ENCODE measurements around the gene PHLPP1.

PHLPP1 gene

GRCh38 chr18:62848946-62849345 lies 133.6 kb downstream of the PHLPP1 start:
- Histone ChIP-seq H3K36me3 (ENCODE audit: control insufficient read depth, insufficient read depth, low read length) (no peaks in the 10 kb centered on the region), H3K27me3 (ENCODE audit: control insufficient read depth, insufficient read depth, low read length) (no peaks in the 10 kb centered on the region)

DNA sequence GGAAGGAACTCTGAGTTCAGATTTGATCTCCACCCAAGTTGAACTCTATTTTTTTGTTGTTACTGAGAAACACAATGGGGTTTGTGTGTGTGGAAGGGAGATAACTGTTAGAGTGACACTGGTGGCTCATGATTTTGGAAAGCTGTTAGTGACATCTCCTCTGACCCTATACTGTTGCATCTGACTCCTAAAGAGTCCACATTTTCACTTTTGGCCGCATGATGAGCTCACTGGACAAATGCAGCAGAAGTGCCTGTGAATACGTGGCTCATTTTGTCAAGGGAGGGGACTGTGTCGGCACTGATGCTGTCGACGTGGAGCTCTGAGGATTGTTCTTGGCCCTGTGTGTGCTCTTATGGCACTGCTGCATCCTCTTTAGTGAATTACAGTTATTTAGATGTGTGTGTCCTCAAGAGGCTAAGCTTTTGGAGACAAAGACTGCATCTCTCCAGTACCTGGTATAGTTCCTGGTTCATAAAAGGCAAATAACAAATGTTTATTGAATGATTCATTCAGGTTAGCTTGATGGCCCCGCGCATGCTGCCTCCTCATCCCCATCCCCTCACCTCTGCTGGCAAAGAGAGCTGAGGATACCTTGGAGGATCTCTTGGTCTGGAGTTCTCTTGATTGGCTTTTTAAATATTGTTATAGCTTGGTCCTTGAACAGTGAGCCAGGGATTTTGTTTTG lies 135.4 kb downstream of the PHLPP1 start:
- Histone ChIP-seq H3K27me3 (ENCODE audit: control insufficient read depth, insufficient read depth, low read length) (no peaks in the 10 kb centered on the region), H3K9ac (ENCODE audit: low read length) (no peak overlapping the region), H3K4me3 (ENCODE audit: low read depth, low read length) (no peak overlapping the region), H3K27ac (ENCODE audit: low read depth, low read length) (no peak overlapping the region), H3K9me3 (ENCODE audit: control insufficient read depth, insufficient read depth, low read depth, low read length) (no peaks in the 10 kb centered on the region), H3K36me3 (ENCODE audit: control insufficient read depth, insufficient read depth, low read length) (no peaks in the 10 kb centered on the region), H3K4me1 (ENCODE audit: control insufficient read depth, insufficient read depth, low read length) (no peaks in the 10 kb centered on the region)

More at GRCh38 chr18:62848946-62849345, 133.6 kb downstream of the PHLPP1 start:
- no peak overlapping the region for H3K27ac ChIP-seq (ENCODE audit: low read depth, low read length)
- no peak overlapping the region for H3K9ac ChIP-seq (ENCODE audit: low read length)
- H3K4me3 ChIP-seq (ENCODE audit: low read depth, low read length) = no peak overlapping the region
- peaks cover 9% of the 10 kb centered on the region; the same call in 1 of the 2 replicates for H3K4me1 ChIP-seq (ENCODE audit: control insufficient read depth, insufficient read depth, low read length)
- H3K9me3 ChIP-seq (ENCODE audit: control insufficient read depth, insufficient read depth, low read depth, low read length) = no peaks in the 10 kb centered on the region

DNA sequence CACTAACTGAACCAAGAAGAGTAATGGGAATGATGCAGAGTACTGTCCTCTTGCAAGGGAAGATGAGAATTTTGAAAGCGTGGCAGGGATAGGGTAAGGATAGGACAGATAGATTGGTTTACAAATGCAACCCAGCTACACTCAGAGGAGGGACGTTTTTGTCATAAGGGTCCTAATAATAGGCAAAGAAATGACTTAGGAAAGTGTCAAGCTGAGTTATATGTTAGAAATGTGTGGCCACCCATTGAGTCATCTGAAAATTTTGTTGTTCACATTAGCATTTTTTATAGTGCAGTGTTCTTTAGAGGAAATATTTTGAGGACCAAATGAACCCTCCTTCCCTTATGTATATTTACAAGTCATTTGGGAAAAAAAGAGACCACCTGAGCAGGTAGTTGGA lies 137.5 kb downstream of the PHLPP1 start:
- Histone ChIP-seq H3K27me3 (ENCODE audit: control insufficient read depth, insufficient read depth, low read length) (no peaks in the 10 kb centered on the region), H3K4me3 (ENCODE audit: low read depth, low read length) (no peak overlapping the region), H3K9me3 (ENCODE audit: control insufficient read depth, insufficient read depth, low read depth, low read length) (no peaks in the 10 kb centered on the region), H3K4me1 (ENCODE audit: control insufficient read depth, insufficient read depth, low read length) (peaks cover 7% of the 10 kb centered on the region; the same call in 1 of the 2 replicates), H3K9ac (ENCODE audit: low read length) (no peak overlapping the region), H3K27ac (ENCODE audit: low read depth, low read length) (no peak overlapping the region), H3K36me3 (ENCODE audit: control insufficient read depth, insufficient read depth, low read length) (no peaks in the 10 kb centered on the region)

- Histone ChIP-seq H3K27me3 (ENCODE audit: control insufficient read depth, insufficient read depth, low read length) (no peaks in the 10 kb centered on the region), H3K4me3 (ENCODE audit: low read depth, low read length) (no peak overlapping the region), H3K4me1 (ENCODE audit: control insufficient read depth, insufficient read depth, low read length) (peaks cover 7% of the 10 kb centered on the region; the same call in 1 of the 2 replicates), H3K36me3 (ENCODE audit: control insufficient read depth, insufficient read depth, low read length) (peaks cover 8% of the 10 kb centered on the region; the same call in 1 of the 2 replicates), H3K27ac (ENCODE audit: low read depth, low read length) (no peak overlapping the region), H3K9me3 (ENCODE audit: control insufficient read depth, insufficient read depth, low read depth, low read length) (no peaks in the 10 kb centered on the region), H3K9ac (ENCODE audit: low read length) (no peak overlapping the region)
These were observed 141.0 kb downstream of the PHLPP1 start for GRCh38 chr18:62856294-62856693.

GRCh38 chr18:62857263-62857976 lies 142.1 kb downstream of the PHLPP1 start:
- H3K4me1 ChIP-seq (ENCODE audit: control insufficient read depth, insufficient read depth, low read length) = peaks cover 7% of the 10 kb centered on the region; the same call in 1 of the 2 replicates
- H3K27me3 ChIP-seq (ENCODE audit: control insufficient read depth, insufficient read depth, low read length) = no peaks in the 10 kb centered on the region
- peaks cover 9% of the 10 kb centered on the region; the same call in 1 of the 2 replicates for H3K36me3 ChIP-seq (ENCODE audit: control insufficient read depth, insufficient read depth, low read length)

DNA sequence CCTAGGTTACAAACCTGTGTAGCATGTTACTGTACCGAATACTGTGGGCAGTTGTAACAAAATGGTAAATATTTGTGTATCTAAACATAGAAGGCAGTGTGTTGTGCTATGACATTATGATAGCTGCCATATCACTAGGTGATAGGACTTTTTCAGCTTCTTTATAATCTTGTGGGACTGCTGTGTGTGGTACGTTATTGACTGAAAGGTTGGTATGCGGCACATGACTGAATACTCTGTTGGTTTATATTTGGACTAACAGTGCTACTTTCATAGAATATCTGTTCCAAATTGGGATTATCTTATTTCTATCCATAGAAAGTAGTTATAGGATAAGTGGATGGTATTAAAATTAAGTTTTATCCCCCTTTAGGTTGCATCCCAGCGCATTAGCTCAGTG lies 144.7 kb downstream of the PHLPP1 start:
- H3K27ac ChIP-seq (ENCODE audit: low read depth, low read length) = no peak overlapping the region
- H3K9me3 ChIP-seq (ENCODE audit: control insufficient read depth, insufficient read depth, low read depth, low read length) = no peaks in the 10 kb centered on the region
- no peak overlapping the region for H3K4me3 ChIP-seq (ENCODE audit: low read depth, low read length)
- H3K9ac ChIP-seq (ENCODE audit: low read length) = no peak overlapping the region
- peaks cover 7% of the 10 kb centered on the region; the same call in 1 of the 2 replicates for H3K4me1 ChIP-seq (ENCODE audit: control insufficient read depth, insufficient read depth, low read length)
- H3K36me3 ChIP-seq (ENCODE audit: control insufficient read depth, insufficient read depth, low read length) = peaks cover 14% of the 10 kb centered on the region; the same call in 1 of the 2 replicates
- no peaks in the 10 kb centered on the region for H3K27me3 ChIP-seq (ENCODE audit: control insufficient read depth, insufficient read depth, low read length)

More at GRCh38 chr18:62857263-62857976, 142.1 kb downstream of the PHLPP1 start:
- no peak overlapping the region for H3K4me3 ChIP-seq (ENCODE audit: low read depth, low read length)
- H3K9ac ChIP-seq (ENCODE audit: low read length) = no peak overlapping the region
- H3K27ac ChIP-seq (ENCODE audit: low read depth, low read length) = no peak overlapping the region
- H3K9me3 ChIP-seq (ENCODE audit: control insufficient read depth, insufficient read depth, low read depth, low read length) = no peaks in the 10 kb centered on the region

DNA sequence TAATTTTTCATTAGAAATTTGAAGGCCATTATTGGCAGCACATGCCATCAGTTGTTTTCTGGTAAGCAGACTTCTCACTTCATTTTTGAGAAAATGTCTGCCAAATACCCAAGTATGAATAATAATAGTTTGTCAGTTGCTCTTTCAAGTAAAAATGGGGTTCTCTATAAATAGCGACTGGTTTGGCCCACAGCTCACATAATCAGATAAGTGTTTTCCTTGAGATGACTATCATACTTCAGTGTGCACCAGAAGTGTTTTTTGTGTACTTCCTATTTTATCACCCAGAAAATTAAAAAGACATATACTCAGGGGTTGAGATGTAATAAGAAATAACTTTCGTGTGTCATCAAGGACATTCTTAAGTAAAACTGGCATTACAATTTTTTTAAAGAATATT lies 147.1 kb downstream of the PHLPP1 start:
- Histone ChIP-seq H3K27ac (ENCODE audit: low read depth, low read length) (no peak overlapping the region), H3K4me1 (ENCODE audit: control insufficient read depth, insufficient read depth, low read length) (peaks cover 1% of the 10 kb centered on the region; the same call in 1 of the 2 replicates), H3K4me3 (ENCODE audit: low read depth, low read length) (no peak overlapping the region), H3K9me3 (ENCODE audit: control insufficient read depth, insufficient read depth, low read depth, low read length) (no peaks in the 10 kb centered on the region), H3K27me3 (ENCODE audit: control insufficient read depth, insufficient read depth, low read length) (no peaks in the 10 kb centered on the region), H3K9ac (ENCODE audit: low read length) (no peak overlapping the region), H3K36me3 (ENCODE audit: control insufficient read depth, insufficient read depth, low read length) (peaks cover 14% of the 10 kb centered on the region; the same call in 1 of the 2 replicates)

GRCh38 chr18:62863579-62864001 lies 148.2 kb downstream of the PHLPP1 start:
- no peak overlapping the region for H3K9ac ChIP-seq (ENCODE audit: low read length)

GRCh38 chr18:62865498-62865897 lies 150.2 kb downstream of the PHLPP1 start:
- Histone ChIP-seq H3K36me3 (ENCODE audit: control insufficient read depth, insufficient read depth, low read length) (peaks cover 10% of the 10 kb centered on the region; the same call in 1 of the 2 replicates), H3K27ac (ENCODE audit: low read depth, low read length) (no peak overlapping the region), H3K4me3 (ENCODE audit: low read depth, low read length) (no peak overlapping the region), H3K9ac (ENCODE audit: low read length) (no peak overlapping the region), H3K27me3 (ENCODE audit: control insufficient read depth, insufficient read depth, low read length) (no peaks in the 10 kb centered on the region), H3K9me3 (ENCODE audit: control insufficient read depth, insufficient read depth, low read depth, low read length) (no peaks in the 10 kb centered on the region), H3K4me1 (ENCODE audit: control insufficient read depth, insufficient read depth, low read length) (no peaks in the 10 kb centered on the region)

More at GRCh38 chr18:62863579-62864001, 148.2 kb downstream of the PHLPP1 start:
- Histone ChIP-seq H3K4me1 (ENCODE audit: control insufficient read depth, insufficient read depth, low read length) (no peaks in the 10 kb centered on the region), H3K36me3 (ENCODE audit: control insufficient read depth, insufficient read depth, low read length) (peaks cover 14% of the 10 kb centered on the region; the same call in 1 of the 2 replicates), H3K9me3 (ENCODE audit: control insufficient read depth, insufficient read depth, low read depth, low read length) (no peaks in the 10 kb centered on the region), H3K27me3 (ENCODE audit: control insufficient read depth, insufficient read depth, low read length) (no peaks in the 10 kb centered on the region), H3K27ac (ENCODE audit: low read depth, low read length) (no peak overlapping the region), H3K4me3 (ENCODE audit: low read depth, low read length) (no peak overlapping the region)

DNA sequence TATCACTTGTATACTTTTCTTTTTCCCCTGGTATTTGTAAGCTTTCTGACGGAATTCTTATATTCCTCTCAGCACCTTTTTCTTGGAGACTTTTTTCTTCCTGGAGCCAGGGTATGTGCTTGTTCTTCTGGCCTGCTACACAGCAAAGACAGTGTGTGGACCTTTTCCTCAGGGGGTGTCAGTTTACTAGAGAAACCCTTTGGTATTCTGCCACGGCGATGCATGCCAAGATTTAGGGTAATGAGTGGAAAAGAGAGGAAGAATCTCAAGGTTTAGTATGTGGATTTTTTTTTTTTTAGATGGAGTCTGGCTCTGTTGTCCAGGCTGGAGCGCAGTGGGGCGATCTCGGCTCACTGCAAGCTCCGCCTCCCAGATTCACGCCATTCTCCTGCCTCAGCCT lies 152.2 kb downstream of the PHLPP1 start:
- H3K27me3 ChIP-seq (ENCODE audit: control insufficient read depth, insufficient read depth, low read length) = no peaks in the 10 kb centered on the region
- no peaks in the 10 kb centered on the region for H3K4me1 ChIP-seq (ENCODE audit: control insufficient read depth, insufficient read depth, low read length)
- no peak overlapping the region for H3K27ac ChIP-seq (ENCODE audit: low read depth, low read length)
- no peak overlapping the region for H3K9ac ChIP-seq (ENCODE audit: low read length)
- 0 out of 2 replicates have a peak, but pooled peaks cover 4% of the 10 kb centered on the region for H3K36me3 ChIP-seq (ENCODE audit: control insufficient read depth, insufficient read depth, low read length)
- no peaks in the 10 kb centered on the region for H3K9me3 ChIP-seq (ENCODE audit: control insufficient read depth, insufficient read depth, low read depth, low read length)
- no peak overlapping the region for H3K4me3 ChIP-seq (ENCODE audit: low read depth, low read length)

GRCh38 chr18:62868645-62869044 lies 153.3 kb downstream of the PHLPP1 start:
- 0 out of 2 replicates have a peak, but pooled peaks cover under 1% of the 10 kb centered on the region for H3K36me3 ChIP-seq (ENCODE audit: control insufficient read depth, insufficient read depth, low read length)
- no peaks in the 10 kb centered on the region for H3K27me3 ChIP-seq (ENCODE audit: control insufficient read depth, insufficient read depth, low read length)
- no peak overlapping the region for H3K4me3 ChIP-seq (ENCODE audit: low read depth, low read length)
- no peaks in the 10 kb centered on the region for H3K9me3 ChIP-seq (ENCODE audit: control insufficient read depth, insufficient read depth, low read depth, low read length)
- no peaks in the 10 kb centered on the region for H3K4me1 ChIP-seq (ENCODE audit: control insufficient read depth, insufficient read depth, low read length)
- H3K9ac ChIP-seq (ENCODE audit: low read length) = no peak overlapping the region
- no peak overlapping the region for H3K27ac ChIP-seq (ENCODE audit: low read depth, low read length)
